SK-N-SH treated with all-trans-retinoic acid at 6 μM for 48 hours (cell line): Measurements from ENCODE around the gene C2CD4C.

ENCODE experiments used
- ATAC-seq: fragments of 200-7000 bp; cut with Tn5 transposase; 3 replicates; pipeline ENCODE4 v1.9.1; 2020; ENCODE audit warnings: mild to moderate bottlenecking, moderate library complexity
- ARNTL ChIP-seq: fragments of 450-650 bp; formaldehyde crosslinking; IDR thresholded peaks from 2 replicates; pipeline ENCODE4 v1.5.0; 2020; ENCODE audit warnings: low read depth, mild to moderate bottlenecking, moderate library complexity, borderline replicate concordance
- BACH2 ChIP-seq: fragments of 250-450 bp; sonication (Bioruptor Pico); IDR thresholded peaks from 2 replicates; pipeline ENCODE4 v1.9.0; 2021; ENCODE audit warnings: mild to moderate bottlenecking, borderline replicate concordance
- CREB5 ChIP-seq: fragments of 250-450 bp; sonication (Bioruptor Pico); IDR thresholded peaks from 2 replicates; pipeline ENCODE4 v1.5.1; 2020; ENCODE audit warnings: low read depth, mild to moderate bottlenecking, moderate library complexity
- CSDC2 ChIP-seq: fragments of 250-450 bp; sonication (Bioruptor Pico); IDR thresholded peaks from 2 replicates; pipeline ENCODE4 v1.5.0; 2020; ENCODE audit warnings: mild to moderate bottlenecking, moderate library complexity
- CSRNP3 ChIP-seq: fragments of 250-450 bp; sonication (Bioruptor Pico); IDR thresholded peaks from 2 replicates; pipeline ENCODE4 v1.5.1; 2021; ENCODE audit warnings: mild to moderate bottlenecking, moderate library complexity
- ESRRG ChIP-seq: fragments of 250-450 bp; sonication (Bioruptor Pico); IDR thresholded peaks from 2 replicates; pipeline ENCODE4 v1.6.1; 2021; ENCODE audit warnings: mild to moderate bottlenecking
- GLIS3 ChIP-seq: fragments of 250-450 bp; sonication (Bioruptor Pico); IDR thresholded peaks from 2 replicates; pipeline ENCODE4 v1.5.0; 2020; ENCODE audit warnings: mild to moderate bottlenecking, moderate library complexity
- ISL1 ChIP-seq: fragments of 250-450 bp; sonication (Bioruptor Pico); IDR thresholded peaks from 2 replicates; pipeline ENCODE4 v2.1.2; 2022; ENCODE audit warnings: mild to moderate bottlenecking, moderate library complexity
- OSR1 ChIP-seq: fragments of 250-450 bp; sonication (Bioruptor Pico); IDR thresholded peaks from 2 replicates; pipeline ENCODE4 v1.8.0; 2022; ENCODE audit warnings: moderate library complexity, mild to moderate bottlenecking, inconsistent platforms
- POU6F1 ChIP-seq: fragments of 250-450 bp; sonication (Bioruptor Pico); IDR thresholded peaks from 2 replicates; pipeline ENCODE4 v1.8.0; 2021; ENCODE audit warnings: low read depth, mild to moderate bottlenecking, moderate library complexity, borderline replicate concordance
- PPARA ChIP-seq: fragments of 250-450 bp; sonication (Bioruptor Pico); IDR thresholded peaks from 2 replicates; pipeline ENCODE4 v1.5.0; 2020; ENCODE audit warnings: mild to moderate bottlenecking, borderline replicate concordance
- RARB ChIP-seq: fragments of 250-450 bp; sonication (Bioruptor Pico); IDR thresholded peaks from 2 replicates; pipeline ENCODE4 v1.8.0; 2021; ENCODE audit warnings: mild to moderate bottlenecking, moderate library complexity
- SNAI2 ChIP-seq: fragments of 250-450 bp; sonication (Bioruptor Pico); IDR thresholded peaks from 2 replicates; pipeline ENCODE4 v1.5.0; 2020; ENCODE audit warnings: mild to moderate bottlenecking, moderate library complexity
- TCF4 ChIP-seq: fragments of 250-450 bp; sonication (Bioruptor Pico); IDR thresholded peaks from 2 replicates; pipeline ENCODE4 v1.8.0; 2021; ENCODE audit warnings: mild to moderate bottlenecking, moderate library complexity, borderline replicate concordance
- TOX ChIP-seq: fragments of 250-450 bp; sonication (Bioruptor Pico); IDR thresholded peaks from 2 replicates; pipeline ENCODE4 v1.8.0; 2021; ENCODE audit warnings: mild to moderate bottlenecking, moderate library complexity, borderline replicate concordance
- TSHZ2 ChIP-seq: fragments of 250-450 bp; sonication (Bioruptor Pico); IDR thresholded peaks from 2 replicates; pipeline ENCODE4 v1.5.0; 2020; ENCODE audit warnings: mild to moderate bottlenecking, moderate library complexity
- ZC3H10 ChIP-seq: fragments of 250-450 bp; sonication (Bioruptor Pico); IDR thresholded peaks from 2 replicates; pipeline ENCODE4 v1.5.1; 2021; ENCODE audit warnings: mild to moderate bottlenecking, moderate library complexity
- ZFP3 ChIP-seq: fragments of 250-450 bp; sonication (Bioruptor Pico); IDR thresholded peaks from 2 replicates; pipeline ENCODE4 v1.5.0; 2020; ENCODE audit warnings: mild to moderate bottlenecking, moderate library complexity
- ZFP30 ChIP-seq: fragments of 450-650 bp; formaldehyde crosslinking; IDR thresholded peaks from 2 replicates; pipeline ENCODE4 v1.5.0; 2022; ENCODE audit warnings: mild to moderate bottlenecking, moderate library complexity
- ZNF565 ChIP-seq: fragments of 450-650 bp; formaldehyde crosslinking; conservative IDR thresholded peaks from 2 replicates; pipeline ENCODE4 v1.5.0; 2020; ENCODE audit warnings: low read depth, mild to moderate bottlenecking, moderate library complexity
- ZNF70 ChIP-seq: fragments of 450-650 bp; formaldehyde crosslinking; IDR thresholded peaks from 2 replicates; pipeline ENCODE4 v1.5.0; 2020; ENCODE audit warnings: mild to moderate bottlenecking, moderate library complexity
- ZNF8 ChIP-seq: fragments of 450-650 bp; formaldehyde crosslinking; IDR thresholded peaks from 2 replicates; pipeline ENCODE4 v1.5.0; 2020; ENCODE audit warnings: mild to moderate bottlenecking, moderate library complexity

The C2CD4C gene

GRCh38 chr19:376111-376470, 32.9 kb downstream of the C2CD4C start:
- TF ChIP-seq RARB (CRISPR knock-in tag): no peak
- no peak for TF ChIP-seq TCF4
- no peak for TF ChIP-seq TSHZ2 (CRISPR knock-in tag)
- TF ChIP-seq GLIS3 (CRISPR knock-in tag): no peak
- no peak for TF ChIP-seq ZFP3
- TF ChIP-seq TOX (CRISPR knock-in tag): no peak
- TF ChIP-seq OSR1: no peak
- no peak for TF ChIP-seq PPARA (CRISPR knock-in tag)
- no peak for TF ChIP-seq CSRNP3 (CRISPR knock-in tag)
- no peak for TF ChIP-seq ISL1 (CRISPR knock-in tag)
- no peak for TF ChIP-seq ZC3H10
- no peak for TF ChIP-seq ZNF70 (CRISPR knock-in tag)
- no peak for TF ChIP-seq ZNF565 (CRISPR knock-in tag)
- no peak for TF ChIP-seq BACH2 (CRISPR knock-in tag)

GRCh38 chr19:375395-376110, 33.4 kb downstream of the C2CD4C start:
- no peak for TF ChIP-seq ZNF8 (CRISPR knock-in tag)
- no peak for TF ChIP-seq OSR1
- TF ChIP-seq TOX (CRISPR knock-in tag): no peak
- TF ChIP-seq SNAI2 (CRISPR knock-in tag): no peak
- no peak for TF ChIP-seq ISL1 (CRISPR knock-in tag)
- no peak for TF ChIP-seq BACH2 (CRISPR knock-in tag)
- no peak for TF ChIP-seq CSDC2
- no peak for TF ChIP-seq POU6F1 (CRISPR knock-in tag)
- no peak for TF ChIP-seq TCF4
- no peak for TF ChIP-seq ZFP3
- TF ChIP-seq ZC3H10: no peak
- no peak for TF ChIP-seq ESRRG (CRISPR knock-in tag)
- no peak for TF ChIP-seq GLIS3 (CRISPR knock-in tag)
- TF ChIP-seq TSHZ2 (CRISPR knock-in tag): no peak
- TF ChIP-seq CREB5 (CRISPR knock-in tag): no peak
- TF ChIP-seq ARNTL (CRISPR knock-in tag): no peak
- no peak for TF ChIP-seq ZFP30
- no peak for TF ChIP-seq RARB (CRISPR knock-in tag)
- no peak for TF ChIP-seq PPARA (CRISPR knock-in tag)
- no peak for TF ChIP-seq ZNF565 (CRISPR knock-in tag)
- no peak for ATAC-seq

More at GRCh38 chr19:376111-376470, 32.9 kb downstream of the C2CD4C start:
- no peak for ATAC-seq
